HepG2 (cell line): ENCODE results near the gene CTNNA3. TPM values are rescaled to one million over a fixed set of nuclear protein-coding genes. Genes with fewer than 3 reads are reported as not detected.
A peak's percentile ranks its signal among the peaks of the same experiment; 100 is the strongest.

Experiments used
- ATAC-seq: fragments of 200-7000 bp; cut with Tn5 transposase; 3 replicates; pipeline ENCODE4 v1.9.1; 2020; ENCODE audit warnings: mild to moderate bottlenecking, moderate library complexity
- BruUV-seq: library from RNA; stranded (reverse); fragments of 400-500 nt; replicated peaks from 2 replicates; lab custom pipeline; 2021; lab: Mats Ljungman, UMichigan
- CTCF ChIA-PET: fragments of 300-600 bp; formaldehyde crosslinking; extraction: SDS; loops from one replicate; lab custom pipeline; 2021; ENCODE audit warnings: low total read pairs, inconsistent platforms, low intra/inter-chr PET ratio; lab: Yijun Ruan, JAX
- POLR2A ChIA-PET: fragments of 350-600 bp; sonication (Branson Sonifier 250); formaldehyde crosslinking; loops from one replicate; lab custom pipeline; 2020; ENCODE audit warnings: antibody characterized with exemption, inconsistent platforms; lab: Yijun Ruan, JAX
- DNase-seq: peaks from one replicate; pipeline ENCODE4 v3.0.0-alpha.2; 2015; ENCODE audit warnings: low spot score
- FAIRE-seq: peaks from 3 replicates; lab custom pipeline; 2011; peaks lifted over from hg19 to GRCh38; lab: Jason Lieb, UNC
- H2AFZ ChIP-seq: one replicate; pipeline ENCODE4 v1.6.1; 2011; ENCODE audit warnings: low read length, inconsistent platforms
- H3K27ac ChIP-seq: fragments of 300-600 bp; 3 replicates; pipeline ENCODE4 v1.8.0; 2011; ENCODE audit warnings: mixed run types, mild to moderate bottlenecking, mixed read lengths, low read length, inconsistent platforms; ENCODE audit not compliant: insufficient read depth; ENCODE audit errors: extremely low read length
- H3K27me3 ChIP-seq, 2 experiments: fragments of 200-600 bp in 1 of 2; 2 replicates in 1 of 2; 3 replicates in 1 of 2; pipeline versions ENCODE4 v1.6.0 to v1.8.0; 2011; ENCODE audit warnings: low read length in 2 of 2, mild to moderate bottlenecking in 2 of 2, moderate library complexity in 2 of 2, inconsistent platforms in 1 of 2; ENCODE audit not compliant: insufficient read depth in 2 of 2, control insufficient read depth in 1 of 2
- H3K36me3 ChIP-seq, 2 experiments: fragments of 200-600 bp in 1 of 2; replicated peaks in 1 of 2; 2 replicates in 1 of 2; 3 replicates in 1 of 2; pipeline versions ENCODE4 v1.5.1 to v1.8.0; 2011; ENCODE audit warnings: low read length in 2 of 2, inconsistent platforms in 1 of 2; ENCODE audit not compliant: insufficient read depth in 2 of 2, control insufficient read depth in 1 of 2
- H3K4me1 ChIP-seq: 2 replicates; pipeline ENCODE4 v1.5.1; 2012; ENCODE audit warnings: low read length, inconsistent platforms; ENCODE audit not compliant: insufficient read depth
- H3K4me2 ChIP-seq: 2 replicates; pipeline ENCODE4 v1.6.0; 2011; ENCODE audit warnings: low read depth, low read length, inconsistent platforms
- H3K4me3 ChIP-seq, 3 experiments: fragments of 200-600 bp in 1 of 3; sonication (generic), shearing (Covaris generic) in 1 of 3; replicated peaks in 1 of 3; 2 replicates each; pipeline ENCODE4 v1.5.1; 2011 to 2016; ENCODE audit warnings: low read length in 3 of 3, inconsistent platforms in 2 of 3, low read depth in 2 of 3, mild to moderate bottlenecking in 2 of 3, control low read depth in 1 of 3, mixed read lengths in 1 of 3; ENCODE audit not compliant: insufficient read depth in 1 of 3
- H3K79me2 ChIP-seq: one replicate; pipeline ENCODE4 v1.6.1; 2011; ENCODE audit warnings: low read length, inconsistent platforms; ENCODE audit not compliant: insufficient read depth
- H3K9ac ChIP-seq: 2 replicates; pipeline ENCODE4 v1.6.0; 2011; ENCODE audit warnings: mild to moderate bottlenecking, low read depth, low read length, inconsistent platforms; ENCODE audit not compliant: insufficient read depth
- H3K9me3 ChIP-seq: 2 replicates; pipeline ENCODE4 v1.5.1; 2012; ENCODE audit warnings: mild to moderate bottlenecking, low read length
- H4K20me1 ChIP-seq: 2 replicates; pipeline ENCODE4 v1.6.0; 2011; ENCODE audit warnings: inconsistent platforms, mild to moderate bottlenecking, low read length, moderate library complexity; ENCODE audit not compliant: insufficient read depth
- CEBPB ChIP-seq: IDR thresholded peaks from 2 replicates; pipeline ENCODE4 v1.6.1; 2011; ENCODE audit warnings: low read depth, low read length, improper control_type of control experiment, borderline replicate concordance
- JUN ChIP-seq: sonication (generic); formaldehyde crosslinking; IDR thresholded peaks from 2 replicates; pipeline ENCODE4 v1.4.0; 2020; ENCODE audit warnings: mild to moderate bottlenecking, missing genetic modification reagents
- PRPF4 ChIP-seq: fragments of 200-400 bp; formaldehyde crosslinking; IDR thresholded peaks from 2 replicates; pipeline ENCODE4 v1.6.1; 2016; ENCODE audit warnings: low read length, low read depth; ENCODE audit not compliant: poor library complexity, severe bottlenecking
- RBAK ChIP-seq: sonication (generic); formaldehyde crosslinking; IDR thresholded peaks from 2 replicates; pipeline ENCODE4 v1.5.1; 2020; ENCODE audit warnings: mild to moderate bottlenecking, missing genetic modification reagents
- WGBS: methylation state at CpG from one replicate; pipeline ENCODE4 v1.1.6; 2017; ENCODE audit warnings: low lambda C conversion rate; 5-methylcytosine and 5-hydroxymethylcytosine counted together
- in situ Hi-C: cut with HindIII; loops from 2 replicates; pipeline ENCODE4 v1.10.0; 2017; ENCODE audit warnings: low pct_unique_long_range_greater_than_20kb; ENCODE audit not compliant: extremely low pct_ligation_motif_present
- intact Hi-C: fragments of 100-400 bp; cut with micrococcal nuclease; formaldehyde crosslinking; loops from one replicate; pipeline ENCODE4 v1.10.0; 2022; ENCODE audit not compliant: unreplicated experiment
- polyA plus RNA-seq, 8 experiments: library from polyadenylated mRNA; depleted of rRNA in 3 of 8; stranded (reverse) in 7 of 8; unstranded in 1 of 8; fragments of >200 nt; fragmentation: Illumina TruSeq in 4 of 8; extraction: Trizol in 4 of 8; gene quantifications; 2 replicates each; pipeline versions ENCODE4 v1.2.1 to v1.2.3, GENCODE V29; 2011 to 2016; ENCODE audit warnings: low read depth in 4 of 8, missing spikeins in 1 of 8, mixed read lengths in 1 of 8; ENCODE audit not compliant: insufficient read depth in 1 of 8
- total RNA-seq, 5 experiments: library from RNA; depleted of rRNA; stranded (reverse); fragments of >200 nt; fragmentation: Illumina TruSeq; extraction: Trizol; gene quantifications; 2 replicates each; pipeline ENCODE4 v1.2.3, GENCODE V29; 2016; ENCODE audit warnings: low read depth in 1 of 5
- TF ChIP-seq, protein P1 (sequence below): sonication (generic); formaldehyde crosslinking; IDR thresholded peaks from 2 replicates; pipeline ENCODE4 v1.4.0; 2020; ENCODE audit warnings: mild to moderate bottlenecking, missing genetic modification reagents
- TF ChIP-seq, protein P2 (sequence below): sonication (generic); formaldehyde crosslinking; IDR thresholded peaks from 2 replicates; pipeline ENCODE4 v1.4.0; 2020; ENCODE audit warnings: mild to moderate bottlenecking, missing genetic modification reagents
- TF ChIP-seq, protein P3 (sequence below): sonication (generic); formaldehyde crosslinking; IDR thresholded peaks from 2 replicates; pipeline ENCODE4 v1.8.1; 2023; ENCODE audit warnings: missing genetic modification reagents, mild to moderate bottlenecking, borderline replicate concordance

The CTNNA3 gene
- total and polyA plus RNA-seq, 2 of the 13 experiments (the other 11 are each of a cell fraction or from before 2014, with no cell fraction given) = not detected

DNA sequence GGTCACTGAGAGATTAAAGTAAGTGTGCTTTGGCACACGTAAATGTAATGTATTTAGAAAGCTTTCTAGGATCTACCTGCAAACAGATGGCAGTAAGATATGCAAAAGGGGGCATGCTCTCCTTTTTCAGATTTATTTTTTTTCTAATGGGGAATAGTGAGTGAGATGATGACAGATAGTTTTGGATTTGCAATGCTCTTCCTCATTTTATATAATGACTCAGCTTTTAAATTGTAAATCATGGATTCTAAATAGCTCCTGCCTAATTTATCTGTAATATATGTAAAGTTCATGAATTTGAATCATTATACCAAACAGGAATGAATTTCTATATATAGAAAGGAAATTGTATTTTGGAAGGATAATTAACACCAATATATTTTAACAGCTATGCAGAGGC is 1731.8 kb downstream of the CTNNA3 start:
- Histone ChIP-seq H3K27ac (no peak overlapping the region), H3K9me3 (peaks cover 32% of the 10 kb centered on the region), H3K36me3 (no peaks in the 10 kb centered on the region), H3K4me2 (no peak overlapping the region), H2AFZ (no peak overlapping the region), H3K79me2 (no peaks in the 10 kb centered on the region), H3K4me3 (no peak overlapping the region), H4K20me1 (no peaks in the 10 kb centered on the region), H3K27me3 (no peaks in the 10 kb centered on the region), H3K4me1 (no peaks in the 10 kb centered on the region), H3K9ac (no peak overlapping the region)
- no peak for DNase-seq
- WGBS = 0% methylated on average over 1 of the region's 1 CpG
- no peak for ATAC-seq
- intact Hi-C loops (no loop called here), in situ Hi-C loops (no loop called here)
- ChIA-PET CTCF (no interaction called here), POLR2A (no interaction called here)
- FAIRE-seq = no peak
- no TSS peak for BruUV-seq
- TF ChIP-seq, protein P1, sequence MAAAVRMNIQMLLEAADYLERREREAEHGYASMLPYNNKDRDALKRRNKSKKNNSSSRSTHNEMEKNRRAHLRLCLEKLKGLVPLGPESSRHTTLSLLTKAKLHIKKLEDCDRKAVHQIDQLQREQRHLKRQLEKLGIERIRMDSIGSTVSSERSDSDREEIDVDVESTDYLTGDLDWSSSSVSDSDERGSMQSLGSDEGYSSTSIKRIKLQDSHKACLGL (CRISPR knock-in tag) = no peak
- TF ChIP-seq PRPF4 (no peak), RBAK (CRISPR knock-in tag) (no peak)
- TF ChIP-seq, protein P2, sequence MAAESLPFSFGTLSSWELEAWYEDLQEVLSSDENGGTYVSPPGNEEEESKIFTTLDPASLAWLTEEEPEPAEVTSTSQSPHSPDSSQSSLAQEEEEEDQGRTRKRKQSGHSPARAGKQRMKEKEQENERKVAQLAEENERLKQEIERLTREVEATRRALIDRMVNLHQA (CRISPR knock-in tag) = no peak
- TF ChIP-seq, protein P3, sequence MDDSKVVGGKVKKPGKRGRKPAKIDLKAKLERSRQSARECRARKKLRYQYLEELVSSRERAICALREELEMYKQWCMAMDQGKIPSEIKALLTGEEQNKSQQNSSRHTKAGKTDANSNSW (CRISPR knock-in tag) = no peak

DNA sequence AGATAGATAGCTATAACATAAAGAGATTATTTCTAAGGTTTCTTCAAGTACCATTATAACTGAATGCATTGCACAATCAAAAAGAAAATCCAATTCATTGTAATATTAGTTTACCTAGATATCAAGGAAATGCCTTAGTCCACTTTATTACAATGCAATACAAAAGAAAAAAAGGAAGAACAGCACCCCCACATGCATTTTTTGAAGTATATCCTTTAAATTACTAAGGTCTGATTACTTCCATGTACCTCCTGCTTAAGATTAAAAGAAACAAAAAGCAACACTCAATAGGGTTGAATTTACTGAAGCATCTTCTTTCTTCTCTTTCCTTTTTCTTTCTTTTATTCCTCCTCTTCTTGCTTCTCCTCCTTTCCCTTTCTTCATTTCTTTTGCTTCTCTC is 1743.9 kb downstream of the CTNNA3 start:
- ATAC-seq (no peak), FAIRE-seq (no peak), DNase-seq (no peak)
- Histone ChIP-seq H3K79me2 (no peaks in the 10 kb centered on the region), H3K27ac (no peak overlapping the region), H3K27me3 (no peaks in the 10 kb centered on the region), H3K4me1 (no peaks in the 10 kb centered on the region), H3K9ac (no peak overlapping the region), H3K9me3 (no peaks in the 10 kb centered on the region), H3K36me3 (no peaks in the 10 kb centered on the region), H2AFZ (no peak overlapping the region), H4K20me1 (no peaks in the 10 kb centered on the region), H3K4me3 (no peak overlapping the region), H3K4me2 (no peak overlapping the region)
- TF ChIP-seq JUN (CRISPR knock-in tag) = no peak
- peak; percentile 14; the same call in 1 of the 2 replicates for TF ChIP-seq CEBPB
- no TSS peak for BruUV-seq
- POLR2A ChIA-PET = no interaction called here
- CTCF ChIA-PET = no interaction called here
- in situ Hi-C loops (no loop called here), intact Hi-C loops (no loop called here)
